ENCODE results near the gene TRMT1L. TPM values are rescaled to one million over a fixed set of nuclear protein-coding genes. Genes with fewer than 3 reads are reported as not detected.

TRMT1L gene
- polyA plus RNA-seq, 3 donors = 5.0 to 11.5 (median 7.4) TPM

DNA sequence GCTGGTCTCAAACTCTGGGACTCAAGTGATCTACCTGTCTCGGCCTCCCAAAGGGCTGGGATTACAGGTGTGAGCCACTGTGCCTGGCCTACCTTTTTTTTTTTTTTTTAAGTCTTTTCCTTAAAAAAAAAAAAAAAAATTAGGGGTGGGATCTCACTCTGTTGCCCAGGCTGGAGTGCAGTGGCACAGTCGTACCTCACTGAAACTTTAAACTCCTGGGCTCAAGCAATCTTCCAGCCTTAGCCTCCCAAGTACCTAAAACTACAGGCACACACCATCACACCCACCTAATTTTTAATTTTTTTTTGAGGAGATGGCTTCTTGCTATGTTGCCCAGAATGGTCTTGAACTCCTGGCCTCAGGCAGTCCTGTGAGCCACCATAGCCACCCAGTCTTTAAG, 72.9 kb downstream of the TRMT1L start:
- DNase-seq = no peak
- Histone ChIP-seq H3K9ac (ENCODE audit: insufficient read depth, low read length, poor library complexity, severe bottlenecking) (no peak overlapping the region), H3K4me2 (replicated peaks; ENCODE audit: extremely low read depth, low read length, poor library complexity, severe bottlenecking) (no peak overlapping the region), H3K27me3 (ENCODE audit: control insufficient read depth in 2 of 2, insufficient read depth in 2 of 2, low read length in 2 of 2) (no peaks in the 10 kb centered on the region), H3K79me2 (ENCODE audit: insufficient read depth, low read length) (peaks cover 74% of the 10 kb centered on the region), H3K4me3 (replicated peaks in 1 of 3; ENCODE audit: low read depth in 2 of 3, low read length in 3 of 3) (no peak overlapping the region), H3K27ac (ENCODE audit: low read depth in 1 of 2, low read length in 2 of 2) (no peak overlapping the region), H3K9me3 (replicated peaks in 1 of 2; ENCODE audit: control insufficient read depth in 1 of 2, insufficient read depth in 1 of 2, low read length in 2 of 2) (no peaks in the 10 kb centered on the region), H3K36me3 (replicated peaks in 1 of 2; ENCODE audit: control insufficient read depth in 1 of 2, insufficient read depth in 2 of 2, low read length in 2 of 2) (peaks cover 11 to 18% of the 10 kb centered on the region in 2 donors), H4K20me1 (ENCODE audit: insufficient read depth, low read length) (peaks cover 94% of the 10 kb centered on the region), H2AFZ (ENCODE audit: insufficient read depth, low read depth, low read length, poor library complexity, severe bottlenecking) (no peak overlapping the region), H3K4me1 (ENCODE audit: control insufficient read depth in 1 of 2, insufficient read depth in 2 of 2, low read length in 2 of 2) (no peaks in the 10 kb centered on the region)
- intact Hi-C loops (cut with micrococcal nuclease) = no loop called here
- no peak overlapping the region for H3K4me3 Mint-ChIP-seq
- peaks cover 2 to 8% (median 5%) of the 10 kb centered on the region in 7 donors for H3K9me3 Mint-ChIP-seq
- no peak overlapping the region for H3K27ac Mint-ChIP-seq
- no CpG with 5 or more reads among the region's 2 CpGs for whole genome bisulfite sequencing (ENCODE audit: insufficient coverage)
- H3K27me3 Mint-ChIP-seq (ENCODE audit: low read depth in 3 of 3) = no peaks in the 10 kb centered on the region
- TF ChIP-seq, protein P1, sequence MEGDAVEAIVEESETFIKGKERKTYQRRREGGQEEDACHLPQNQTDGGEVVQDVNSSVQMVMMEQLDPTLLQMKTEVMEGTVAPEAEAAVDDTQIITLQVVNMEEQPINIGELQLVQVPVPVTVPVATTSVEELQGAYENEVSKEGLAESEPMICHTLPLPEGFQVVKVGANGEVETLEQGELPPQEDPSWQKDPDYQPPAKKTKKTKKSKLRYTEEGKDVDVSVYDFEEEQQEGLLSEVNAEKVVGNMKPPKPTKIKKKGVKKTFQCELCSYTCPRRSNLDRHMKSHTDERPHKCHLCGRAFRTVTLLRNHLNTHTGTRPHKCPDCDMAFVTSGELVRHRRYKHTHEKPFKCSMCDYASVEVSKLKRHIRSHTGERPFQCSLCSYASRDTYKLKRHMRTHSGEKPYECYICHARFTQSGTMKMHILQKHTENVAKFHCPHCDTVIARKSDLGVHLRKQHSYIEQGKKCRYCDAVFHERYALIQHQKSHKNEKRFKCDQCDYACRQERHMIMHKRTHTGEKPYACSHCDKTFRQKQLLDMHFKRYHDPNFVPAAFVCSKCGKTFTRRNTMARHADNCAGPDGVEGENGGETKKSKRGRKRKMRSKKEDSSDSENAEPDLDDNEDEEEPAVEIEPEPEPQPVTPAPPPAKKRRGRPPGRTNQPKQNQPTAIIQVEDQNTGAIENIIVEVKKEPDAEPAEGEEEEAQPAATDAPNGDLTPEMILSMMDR (IDR thresholded peaks at IDR 0.05) = no peak
- peaks cover 16% of the 10 kb centered on the region for H3K4me1 Mint-ChIP-seq
- H3K36me3 Mint-ChIP-seq = peaks cover 14 to 35% of the 10 kb centered on the region in 2 donors

DNA sequence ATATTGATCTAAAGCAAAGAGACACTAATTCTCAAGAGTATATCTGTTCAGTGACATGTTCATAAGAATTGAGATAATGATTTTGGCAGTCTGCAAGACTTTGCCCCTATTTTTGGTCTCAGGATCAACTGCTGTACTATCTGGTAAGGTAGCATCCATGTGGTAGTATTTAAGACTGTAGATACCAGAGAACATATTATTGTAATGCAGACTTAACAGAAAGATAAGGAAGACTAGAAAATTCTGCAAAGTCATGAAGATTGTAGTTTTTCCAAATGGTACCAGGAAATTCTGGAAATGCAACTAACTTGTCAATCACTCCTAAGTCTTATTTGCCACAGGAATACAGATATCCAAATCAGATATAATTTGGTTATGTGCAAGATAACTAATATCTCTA, 76.3 kb downstream of the TRMT1L start:
- no peak overlapping the region for H3K27ac ChIP-seq (ENCODE audit: low read depth in 1 of 2, low read length in 2 of 2)
- no peaks in the 10 kb centered on the region for H3K9me3 ChIP-seq (replicated peaks in 1 of 2; ENCODE audit: control insufficient read depth in 1 of 2, insufficient read depth in 1 of 2, low read length in 2 of 2)
- H3K27ac Mint-ChIP-seq = no peak overlapping the region
- H2AFZ ChIP-seq (ENCODE audit: insufficient read depth, low read depth, low read length, poor library complexity, severe bottlenecking) = no peak overlapping the region
- H3K4me2 ChIP-seq (replicated peaks; ENCODE audit: extremely low read depth, low read length, poor library complexity, severe bottlenecking) = no peak overlapping the region
- H3K79me2 ChIP-seq (ENCODE audit: insufficient read depth, low read length) = peaks cover 95% of the 10 kb centered on the region
- H3K36me3 ChIP-seq (replicated peaks in 1 of 2; ENCODE audit: control insufficient read depth in 1 of 2, insufficient read depth in 2 of 2, low read length in 2 of 2) = no peaks in the 10 kb centered on the region
- H3K4me3 Mint-ChIP-seq = no peak overlapping the region
- TF ChIP-seq, protein P1 (IDR thresholded peaks at IDR 0.05) = no peak
- intact Hi-C loops (cut with micrococcal nuclease) = no loop called here
- H3K36me3 Mint-ChIP-seq = peaks cover 0 to 10% of the 10 kb centered on the region in 2 donors
- no peak overlapping the region for H3K9ac ChIP-seq (ENCODE audit: insufficient read depth, low read length, poor library complexity, severe bottlenecking)
- H3K4me1 ChIP-seq (ENCODE audit: control insufficient read depth in 1 of 2, insufficient read depth in 2 of 2, low read length in 2 of 2) = no peaks in the 10 kb centered on the region
- DNase-seq = no peak
- H3K9me3 Mint-ChIP-seq = peaks cover 0 to 3% (median 0%) of the 10 kb centered on the region in 7 donors
- peaks cover 99% of the 10 kb centered on the region for H4K20me1 ChIP-seq (ENCODE audit: insufficient read depth, low read length)
- peaks cover 20% of the 10 kb centered on the region for H3K4me1 Mint-ChIP-seq
- H3K4me3 ChIP-seq (replicated peaks in 1 of 3; ENCODE audit: low read depth in 2 of 3, low read length in 3 of 3) = no peak overlapping the region
- H3K27me3 ChIP-seq (ENCODE audit: control insufficient read depth in 2 of 2, insufficient read depth in 2 of 2, low read length in 2 of 2) = no peaks in the 10 kb centered on the region
- H3K27me3 Mint-ChIP-seq (ENCODE audit: low read depth in 3 of 3) = no peaks in the 10 kb centered on the region

Measured in CD14-positive monocyte (primary cell).